Adipocyte (in vitro differentiated cells): ENCODE data around the gene PGAP2.
"Not testable (repeated sequence)": the region's sequence is repeated elsewhere in the genome, so short reads cannot be mapped to it uniquely, and the experiment has no call there.

ENCODE experiments used
- DNase-seq: peaks from one replicate; pipeline ENCODE4 v3.0.0-alpha.2; 2015; ENCODE audit warnings: low read depth
- H3K27me3 ChIP-seq: replicated peaks from 2 replicates; pipeline ENCODE4 v1.7.0; 2013; ENCODE audit warnings: mild to moderate bottlenecking, low read length, moderate library complexity; ENCODE audit not compliant: control insufficient read depth, insufficient read depth
- H3K36me3 ChIP-seq: 2 replicates; pipeline ENCODE4 v1.7.0; 2013; ENCODE audit warnings: low read length, mild to moderate bottlenecking, moderate library complexity; ENCODE audit not compliant: control insufficient read depth, insufficient read depth, severe bottlenecking
- H3K4me1 ChIP-seq: 2 replicates; pipeline ENCODE4 v1.7.0; 2013; ENCODE audit warnings: mild to moderate bottlenecking, low read length, moderate library complexity; ENCODE audit not compliant: control insufficient read depth, insufficient read depth
- H3K4me3 ChIP-seq: 2 replicates; pipeline ENCODE4 v1.7.0; 2013; ENCODE audit warnings: mild to moderate bottlenecking, low read length, moderate library complexity
- H3K9ac ChIP-seq: 2 replicates; pipeline ENCODE4 v1.7.0; 2013; ENCODE audit warnings: mild to moderate bottlenecking, low read length, moderate library complexity
- H3K9me3 ChIP-seq: 2 replicates; pipeline ENCODE4 v1.7.0; 2013; ENCODE audit warnings: mild to moderate bottlenecking, low read length, moderate library complexity; ENCODE audit not compliant: control insufficient read depth

PGAP2 gene

GRCh38 chr11:3807909-3808860 is at the start of gene PGAP2:
TSS of gene PGAP2 (plus strand) at chr11:3808560. CDS start at chr11:3811260, 2,700 bp downstream.
- Histone ChIP-seq H3K9me3 (no peaks in the 10 kb centered on the region), H3K27me3 (no peaks in the 10 kb centered on the region), H3K4me1 (peaks cover 11% of the 10 kb centered on the region), H3K9ac (peak within 1 kb of the TSS; percentile 89), H3K4me3 (peak within 1 kb of the TSS; percentile 92), H3K36me3 (no peaks in the 10 kb centered on the region)
- peak; percentile 80 for DNase-seq

GRCh38 chr11:3764266-3764665 is 44.1 kb upstream of the PGAP2 start:
- H3K36me3 ChIP-seq = peaks cover 100% of the 10 kb centered on the region
- H3K9ac ChIP-seq = no peak overlapping the region
- H3K9me3 ChIP-seq = no peaks in the 10 kb centered on the region
- DNase-seq = no peak
- H3K4me3 ChIP-seq = no peak overlapping the region
- no peaks in the 10 kb centered on the region for H3K27me3 ChIP-seq
- no peaks in the 10 kb centered on the region for H3K4me1 ChIP-seq

DNA sequence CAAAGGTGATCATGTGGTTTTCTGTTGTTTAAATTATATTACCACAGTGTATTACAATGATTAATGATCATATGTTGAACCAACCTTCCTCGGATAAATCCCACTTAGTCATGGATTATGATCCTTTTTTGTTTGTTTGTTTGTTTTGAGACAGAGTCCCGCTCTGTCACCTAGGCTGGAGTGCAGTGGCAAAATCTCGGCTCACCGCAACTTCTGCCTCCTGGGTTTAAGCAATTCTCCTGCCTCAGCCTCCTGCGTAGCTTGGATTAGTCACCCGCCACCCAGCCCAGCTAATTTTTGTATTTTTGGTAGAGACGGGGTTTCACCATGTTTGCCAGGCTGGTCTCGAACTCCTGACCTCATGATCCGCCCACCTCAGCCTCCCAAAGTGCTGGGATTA is 41.5 kb upstream of the PGAP2 start:
- not testable (repeated sequence) for H3K4me1 ChIP-seq, H3K27me3 ChIP-seq, H3K9ac ChIP-seq, H3K9me3 ChIP-seq, H3K4me3 ChIP-seq, DNase-seq
- H3K36me3 ChIP-seq = peaks cover 99% of the 10 kb centered on the region

DNA sequence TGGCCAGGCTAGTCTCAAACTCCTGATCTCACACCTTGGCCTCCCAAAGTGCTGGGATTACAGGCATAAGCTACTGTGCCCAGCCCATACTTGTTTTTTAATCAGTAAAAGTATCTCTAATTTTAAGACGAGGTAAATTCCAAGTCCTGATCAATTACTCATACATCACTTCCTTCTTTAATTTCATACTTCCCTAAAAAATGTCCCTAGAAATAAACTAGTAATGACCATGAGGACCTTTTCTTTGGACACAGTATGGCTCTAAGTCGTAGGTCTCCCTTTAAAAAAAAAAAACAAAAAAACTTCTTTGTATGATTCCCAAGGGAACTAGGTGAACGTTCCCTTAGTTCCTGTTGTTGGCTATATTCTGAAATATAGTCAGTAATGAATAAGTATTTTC is 40.8 kb upstream of the PGAP2 start:
- H3K4me1 ChIP-seq = no peaks in the 10 kb centered on the region
- peaks cover 99% of the 10 kb centered on the region for H3K36me3 ChIP-seq
- H3K4me3 ChIP-seq = no peak overlapping the region
- H3K9ac ChIP-seq = no peak overlapping the region
- no peak for DNase-seq
- no peaks in the 10 kb centered on the region for H3K9me3 ChIP-seq
- no peaks in the 10 kb centered on the region for H3K27me3 ChIP-seq

- Histone ChIP-seq H3K36me3 (peaks cover 94% of the 10 kb centered on the region), H3K27me3 (no peaks in the 10 kb centered on the region), H3K4me3 (no peak overlapping the region), H3K4me1 (peaks cover 2% of the 10 kb centered on the region), H3K9ac (no peak overlapping the region), H3K9me3 (no peaks in the 10 kb centered on the region)
- DNase-seq = no peak
Measured at GRCh38 chr11:3773180-3773579, 35.2 kb upstream of the PGAP2 start.

- Histone ChIP-seq H3K36me3 (peaks cover 91% of the 10 kb centered on the region), H3K9ac (no peak overlapping the region), H3K27me3 (no peaks in the 10 kb centered on the region), H3K4me3 (no peak overlapping the region), H3K4me1 (peaks cover 2% of the 10 kb centered on the region), H3K9me3 (no peaks in the 10 kb centered on the region)
- DNase-seq = peak; percentile 58
Measured at GRCh38 chr11:3775736-3776406, 32.5 kb upstream of the PGAP2 start.

DNA sequence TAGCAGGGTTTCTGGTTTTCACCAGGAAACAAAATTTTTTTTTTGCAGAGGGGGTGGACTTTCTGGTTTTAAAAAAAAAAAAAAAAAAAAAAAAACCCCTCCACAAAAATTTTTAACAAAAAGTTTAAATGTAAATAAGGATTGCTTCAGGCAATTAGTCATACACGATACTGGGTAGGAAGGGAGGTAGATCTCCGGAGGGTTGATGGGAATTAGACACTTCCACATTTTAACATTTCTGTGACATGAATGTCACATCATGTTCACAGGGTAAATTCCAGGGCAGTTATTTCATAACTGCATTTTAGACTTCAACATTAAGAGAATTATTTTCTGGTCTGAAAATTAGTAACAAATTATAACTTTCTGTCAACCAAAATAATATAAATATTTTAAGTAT is 26.9 kb upstream of the PGAP2 start:
- no peak overlapping the region for H3K4me3 ChIP-seq
- no peaks in the 10 kb centered on the region for H3K27me3 ChIP-seq
- H3K9ac ChIP-seq = no peak overlapping the region
- H3K36me3 ChIP-seq = peaks cover 43% of the 10 kb centered on the region
- H3K9me3 ChIP-seq = no peaks in the 10 kb centered on the region
- H3K4me1 ChIP-seq = peaks cover 13% of the 10 kb centered on the region
- DNase-seq = peak; percentile 61

GRCh38 chr11:3782963-3783362 is 25.4 kb upstream of the PGAP2 start:
- DNase-seq = no peak
- no peaks in the 10 kb centered on the region for H3K9me3 ChIP-seq
- no peak overlapping the region for H3K4me3 ChIP-seq
- H3K36me3 ChIP-seq = peaks cover 28% of the 10 kb centered on the region
- no peaks in the 10 kb centered on the region for H3K27me3 ChIP-seq
- H3K4me1 ChIP-seq = peaks cover 23% of the 10 kb centered on the region
- H3K9ac ChIP-seq = no peak overlapping the region

DNA sequence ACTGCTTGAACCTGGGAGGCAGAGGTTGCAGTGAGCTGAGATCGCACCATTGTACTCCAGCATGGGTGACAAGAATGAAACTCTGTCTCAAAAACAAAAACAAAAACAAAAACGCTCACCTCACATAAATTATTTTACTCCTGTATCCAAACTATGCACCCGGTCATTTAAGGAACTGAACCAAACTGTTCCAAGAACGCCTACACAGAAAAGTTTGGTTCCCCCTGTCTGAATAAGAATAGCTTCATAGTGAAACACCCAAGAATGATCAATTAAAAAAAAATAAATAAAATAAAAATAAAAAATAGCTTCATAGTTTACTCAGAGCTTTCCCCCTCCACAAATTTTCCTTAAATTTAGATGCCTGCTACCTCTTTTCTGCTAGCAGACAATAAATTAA is 24.7 kb upstream of the PGAP2 start:
- H3K9ac ChIP-seq = no peak overlapping the region
- peaks cover 22% of the 10 kb centered on the region for H3K36me3 ChIP-seq

GRCh38 chr11:3786781-3787428 is 21.5 kb upstream of the PGAP2 start:
- H3K4me1 ChIP-seq = peaks cover 22% of the 10 kb centered on the region
- peaks cover 6% of the 10 kb centered on the region for H3K36me3 ChIP-seq
- H3K9me3 ChIP-seq = no peaks in the 10 kb centered on the region
- no peak for DNase-seq
- H3K27me3 ChIP-seq = no peaks in the 10 kb centered on the region
- H3K9ac ChIP-seq = no peak overlapping the region
- peak overlapping the region; percentile 11 for H3K4me3 ChIP-seq

More for the DNA sequence above, 24.7 kb upstream of the PGAP2 start:
- H3K4me3 ChIP-seq = no peak overlapping the region
- H3K27me3 ChIP-seq = no peaks in the 10 kb centered on the region
- no peak for DNase-seq
- H3K9me3 ChIP-seq = no peaks in the 10 kb centered on the region
- peaks cover 23% of the 10 kb centered on the region for H3K4me1 ChIP-seq

GRCh38 chr11:3794387-3794786 is 14.0 kb upstream of the PGAP2 start:
- not testable (repeated sequence) for H3K9ac ChIP-seq, H3K9me3 ChIP-seq, DNase-seq, H3K27me3 ChIP-seq, H3K4me3 ChIP-seq
- Histone ChIP-seq H3K36me3 (peaks cover 27% of the 10 kb centered on the region), H3K4me1 (peaks cover 29% of the 10 kb centered on the region)
